ENCODE data around the gene CTU2.

CTU2 gene

GRCh38 chr16:88764080-88764479 is 57.8 kb downstream of the CTU2 start:
- DNase-seq, result no peak

- DNase-seq, result no peak
These were observed 58.6 kb downstream of the CTU2 start for GRCh38 chr16:88764913-88765349.

Measured in activated gamma-delta T cell treated with Interleukin-2 at 50 U/mL for 16 hours (primary cell).